CD4-positive, alpha-beta memory T cell (primary cell): ENCODE measurements around the gene BCAR1. TPM values are rescaled to one million over a fixed set of nuclear protein-coding genes. Genes with fewer than 3 reads are reported as not detected.
A peak's percentile ranks its signal among the peaks of the same experiment; 100 is the strongest.

Experiments used
- CTCF ChIA-PET: fragments of 350-600 bp; sonication (Branson Sonifier 250); formaldehyde crosslinking; loops from one replicate; lab custom pipeline; 2021; ENCODE audit warnings: inconsistent platforms; ENCODE audit not compliant: partially characterized antibody; lab: Charles Lee
- POLR2A ChIA-PET: fragments of 350-600 bp; sonication (Branson Sonifier 250); formaldehyde crosslinking; loops from one replicate; lab custom pipeline; 2021; ENCODE audit not compliant: partially characterized antibody; lab: Charles Lee
- DNase-seq, 5 donors: peaks; one replicate each; pipeline versions ENCODE4 v3.0.0 to v3.0.0-alpha.2; 2020 to 2022; ENCODE audit warnings: mixed read lengths in 1 of 5
- H3K27ac ChIP-seq: one replicate; pipeline ENCODE4 v1.7.0; 2013; ENCODE audit warnings: low read depth, low read length
- H3K27me3 ChIP-seq: 2 replicates; pipeline ENCODE4 v1.7.0; 2013; ENCODE audit warnings: mild to moderate bottlenecking, low read length, moderate library complexity; ENCODE audit not compliant: insufficient read depth
- H3K36me3 ChIP-seq: 2 replicates; pipeline ENCODE4 v1.7.0; 2013; ENCODE audit warnings: mild to moderate bottlenecking, low read length, moderate library complexity; ENCODE audit not compliant: insufficient read depth
- H3K4me1 ChIP-seq: 2 replicates; pipeline ENCODE4 v1.7.0; 2013; ENCODE audit warnings: mild to moderate bottlenecking, low read length, moderate library complexity; ENCODE audit not compliant: insufficient read depth
- H3K4me3 ChIP-seq, 2 donors: one replicate each; pipeline ENCODE4 v1.7.0; 2013; ENCODE audit warnings: low read length in 2 of 2, mild to moderate bottlenecking in 1 of 2
- H3K9me3 ChIP-seq, 2 donors: one replicate each; pipeline ENCODE4 v1.7.0; 2013; ENCODE audit warnings: low read length in 2 of 2, control low read depth in 1 of 2; ENCODE audit not compliant: control insufficient read depth in 1 of 2
- H3K27ac Mint-ChIP-seq, 7 donors: one replicate each; pipeline ENCODE4 v1.8.0; 2020 to 2021; ENCODE audit warnings: mixed read lengths in 7 of 7, mild to moderate bottlenecking in 6 of 7, inconsistent platforms in 3 of 7, moderate library complexity in 3 of 7
- H3K27me3 Mint-ChIP-seq, 2 donors: one replicate each; pipeline ENCODE4 v1.8.0; 2020 to 2021; ENCODE audit warnings: mixed read lengths in 2 of 2
- H3K36me3 Mint-ChIP-seq, 2 donors: one replicate each; pipeline ENCODE4 v1.8.0; 2020 to 2021; ENCODE audit warnings: mixed read lengths in 2 of 2, inconsistent platforms in 1 of 2, mild to moderate bottlenecking in 1 of 2
- H3K4me1 Mint-ChIP-seq, 4 donors: one replicate each; pipeline ENCODE4 v1.8.0; 2020 to 2021; ENCODE audit warnings: mixed read lengths in 4 of 4, mild to moderate bottlenecking in 1 of 4
- H3K4me3 Mint-ChIP-seq, 8 donors: one replicate each; pipeline ENCODE4 v1.8.0; 2020 to 2021; ENCODE audit warnings: mixed read lengths in 8 of 8, mild to moderate bottlenecking in 7 of 8, moderate library complexity in 6 of 8, inconsistent platforms in 3 of 8
- H3K9me3 Mint-ChIP-seq, 8 donors: one replicate each; pipeline ENCODE4 v1.8.0; 2020 to 2021; ENCODE audit warnings: mixed read lengths in 8 of 8, mild to moderate bottlenecking in 5 of 8, inconsistent platforms in 3 of 8, moderate library complexity in 1 of 8
- intact Hi-C: fragments of 100-400 bp; cut with micrococcal nuclease; formaldehyde crosslinking; loops from one replicate; pipeline ENCODE4 v1.15.1; 2023
- polyA plus RNA-seq, 2 donors: library from polyadenylated mRNA; unstranded; fragments of 300-500 nt; fragmentation: Illumina TruSeq; gene quantifications; one replicate each; pipeline ENCODE4 v1.2.3, GENCODE V29; 2021
- total RNA-seq, 2 experiments: library from RNA; stranded (reverse); gene quantifications; one replicate each; pipeline ENCODE4 v1.2.3, GENCODE V29; 2021

BCAR1 gene
- total and polyA plus RNA-seq, 4 experiments from 2014 or later: 0.30 to 0.36 TPM; not detected in 2

- Mint-ChIP-seq H3K27ac (no peak overlapping the region), H3K9me3 (no peaks in the 10 kb centered on the region), H3K4me1 (peaks cover 12 to 22% (median 14%) of the 10 kb centered on the region in 4 donors), H3K4me3 (no peak overlapping the region), H3K27me3 (peaks cover 10 to 14% of the 10 kb centered on the region in 2 donors), H3K36me3 (no peaks in the 10 kb centered on the region)
- H3K4me1 ChIP-seq: peaks cover 14% of the 10 kb centered on the region
- no peaks in the 10 kb centered on the region for H3K9me3 ChIP-seq
- intact Hi-C loops: loop anchor here (2.0 kb wide), 1 partner anchor 23 kb away; no protein-coding TSS in a partner anchor
- H3K4me3 ChIP-seq: no peak overlapping the region
- ChIA-PET CTCF (interaction anchor here (0.9 to 7.9 kb wide), 18 partner anchors 10 to 1974 kb away, joined by 3 to 156 read pairs (median 8); partner anchors contain the start of genes CTRB1 and TMEM170A), POLR2A (no interaction called here)
- DNase-seq: no peak
- no peak overlapping the region for H3K27ac ChIP-seq
- H3K36me3 ChIP-seq: no peaks in the 10 kb centered on the region
- H3K27me3 ChIP-seq: no peaks in the 10 kb centered on the region
Observed at GRCh38 chr16:75198135-75198600, 53.3 kb downstream of the BCAR1 start.

- intact Hi-C loops: loop anchor here (2.0 kb wide), 1 partner anchor 23 kb away; no protein-coding TSS in a partner anchor
- H3K9me3 Mint-ChIP-seq: no peaks in the 10 kb centered on the region
Observed at GRCh38 chr16:75197522-75198134, 53.8 kb downstream of the BCAR1 start.

GRCh38 chr16:75196836-75197235 lies 54.6 kb downstream of the BCAR1 start:
- H3K4me1 Mint-ChIP-seq: peaks cover 9 to 19% (median 11%) of the 10 kb centered on the region in 4 donors
- H3K27ac Mint-ChIP-seq: peak overlapping the region in 1 of 7 donors; percentile 47
- ChIA-PET POLR2A (no interaction called here), CTCF (interaction anchor here (0.5 to 7.9 kb wide), 12 partner anchors 13 to 1975 kb away, joined by 3 to 156 read pairs (median 6); no protein-coding TSS in a partner anchor)
- Histone ChIP-seq H3K27ac (no peak overlapping the region), H3K36me3 (no peaks in the 10 kb centered on the region), H3K27me3 (no peaks in the 10 kb centered on the region), H3K4me3 (no peak overlapping the region), H3K4me1 (peaks cover 9% of the 10 kb centered on the region), H3K9me3 (no peaks in the 10 kb centered on the region)
- no peaks in the 10 kb centered on the region for H3K36me3 Mint-ChIP-seq
- no peak overlapping the region for H3K4me3 Mint-ChIP-seq
- intact Hi-C loops: no loop called here
- H3K27me3 Mint-ChIP-seq: peaks cover 10 to 16% of the 10 kb centered on the region in 2 donors
- DNase-seq: no peak
- no peaks in the 10 kb centered on the region for H3K9me3 Mint-ChIP-seq

More at GRCh38 chr16:75197522-75198134, 53.8 kb downstream of the BCAR1 start:
- Histone ChIP-seq H3K27me3 (no peaks in the 10 kb centered on the region), H3K36me3 (no peaks in the 10 kb centered on the region), H3K4me3 (no peak overlapping the region), H3K27ac (no peak overlapping the region), H3K9me3 (no peaks in the 10 kb centered on the region), H3K4me1 (peaks cover 14% of the 10 kb centered on the region)
- CTCF ChIA-PET: interaction anchor here (0.7 to 7.9 kb wide), 16 partner anchors 9 to 566 kb away, joined by 3 to 156 read pairs (median 8); partner anchors contain the start of gene TMEM170A
- Mint-ChIP-seq H3K36me3 (no peaks in the 10 kb centered on the region), H3K27ac (no peak overlapping the region), H3K4me3 (no peak overlapping the region), H3K4me1 (peaks cover 12 to 22% (median 14%) of the 10 kb centered on the region in 4 donors), H3K27me3 (peaks cover 10 to 15% of the 10 kb centered on the region in 2 donors)
- no peak for DNase-seq
- POLR2A ChIA-PET: no interaction called here

GRCh38 chr16:75195811-75196790 lies 55.3 kb downstream of the BCAR1 start:
- Mint-ChIP-seq H3K27ac (peak overlapping the region in 1 of 7 donors; percentile 47), H3K4me3 (no peak overlapping the region), H3K9me3 (no peaks in the 10 kb centered on the region), H3K4me1 (peaks cover 5 to 13% (median 7%) of the 10 kb centered on the region in 4 donors), H3K36me3 (no peaks in the 10 kb centered on the region), H3K27me3 (peaks cover 10 to 16% of the 10 kb centered on the region in 2 donors)
- no peak for DNase-seq
- no peak overlapping the region for H3K27ac ChIP-seq
- H3K4me1 ChIP-seq: peaks cover 2% of the 10 kb centered on the region
- H3K9me3 ChIP-seq: no peaks in the 10 kb centered on the region
- no peaks in the 10 kb centered on the region for H3K27me3 ChIP-seq
- intact Hi-C loops: no loop called here
- ChIA-PET POLR2A (no interaction called here), CTCF (interaction anchor here (1.0 to 7.9 kb wide), 10 partner anchors 24 to 1975 kb away, joined by 3 to 156 read pairs (median 7); no protein-coding TSS in a partner anchor)
- H3K4me3 ChIP-seq: no peak overlapping the region
- H3K36me3 ChIP-seq: no peaks in the 10 kb centered on the region

GRCh38 chr16:75193730-75194444 lies 57.5 kb downstream of the BCAR1 start:
- ChIA-PET POLR2A (no interaction called here), CTCF (interaction anchor here (2.3 kb wide), 1 partner anchor 40 kb away, joined by 9 read pairs; no protein-coding TSS in a partner anchor)
- H3K9me3 Mint-ChIP-seq: no peaks in the 10 kb centered on the region
- H3K27ac Mint-ChIP-seq: no peak overlapping the region
- H3K4me3 ChIP-seq: no peak overlapping the region
- no peak overlapping the region for H3K27ac ChIP-seq
- no peaks in the 10 kb centered on the region for H3K9me3 ChIP-seq
- no peaks in the 10 kb centered on the region for H3K36me3 ChIP-seq
- no peaks in the 10 kb centered on the region for H3K4me1 ChIP-seq
- H3K4me1 Mint-ChIP-seq: no peaks in the 10 kb centered on the region
- no peaks in the 10 kb centered on the region for H3K36me3 Mint-ChIP-seq
- no peak for DNase-seq
- peaks cover 12 to 13% of the 10 kb centered on the region in 2 donors for H3K27me3 Mint-ChIP-seq
- H3K4me3 Mint-ChIP-seq: no peak overlapping the region
- peaks cover 3% of the 10 kb centered on the region for H3K27me3 ChIP-seq
- intact Hi-C loops: no loop called here

- Histone ChIP-seq H3K27me3 (peaks cover 3% of the 10 kb centered on the region), H3K4me3 (no peak overlapping the region), H3K9me3 (no peaks in the 10 kb centered on the region), H3K36me3 (no peaks in the 10 kb centered on the region), H3K27ac (no peak overlapping the region), H3K4me1 (no peaks in the 10 kb centered on the region)
- Mint-ChIP-seq H3K27me3 (peaks cover 11% of the 10 kb centered on the region in 2 donors), H3K9me3 (no peaks in the 10 kb centered on the region), H3K27ac (no peak overlapping the region), H3K4me3 (no peak overlapping the region), H3K36me3 (no peaks in the 10 kb centered on the region), H3K4me1 (no peaks in the 10 kb centered on the region)
- DNase-seq: no peak
- ChIA-PET POLR2A (no interaction called here), CTCF (no interaction called here)
- intact Hi-C loops: no loop called here
Observed at GRCh38 chr16:75193265-75193650, 58.2 kb downstream of the BCAR1 start.
